ENCODE results near the gene LIMK2.
"Not testable (repeated sequence)": the region's sequence is repeated elsewhere in the genome, so short reads cannot be mapped to it uniquely, and the experiment has no call there.

The LIMK2 gene

DNA sequence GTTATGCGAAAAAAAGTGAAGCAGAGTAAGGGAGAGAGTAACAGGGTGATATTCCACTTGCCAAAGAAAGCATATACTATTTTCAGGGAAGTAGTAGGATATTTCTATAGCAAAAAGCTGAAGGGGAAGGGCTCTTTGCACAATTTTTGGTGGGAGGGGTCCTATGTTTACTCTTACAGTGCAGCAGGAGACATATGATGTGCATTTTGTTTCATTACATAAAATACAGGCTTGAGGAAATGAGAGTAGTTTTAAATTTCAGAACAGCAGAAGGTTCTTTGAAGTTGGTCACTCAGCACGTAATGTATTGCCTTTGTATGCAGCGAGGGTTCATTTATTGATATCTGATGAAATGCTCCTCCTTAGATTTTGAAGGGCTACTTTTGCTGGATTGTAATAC is 83.3 kb downstream of the LIMK2 start:
- DNase-seq: no peak

DNA sequence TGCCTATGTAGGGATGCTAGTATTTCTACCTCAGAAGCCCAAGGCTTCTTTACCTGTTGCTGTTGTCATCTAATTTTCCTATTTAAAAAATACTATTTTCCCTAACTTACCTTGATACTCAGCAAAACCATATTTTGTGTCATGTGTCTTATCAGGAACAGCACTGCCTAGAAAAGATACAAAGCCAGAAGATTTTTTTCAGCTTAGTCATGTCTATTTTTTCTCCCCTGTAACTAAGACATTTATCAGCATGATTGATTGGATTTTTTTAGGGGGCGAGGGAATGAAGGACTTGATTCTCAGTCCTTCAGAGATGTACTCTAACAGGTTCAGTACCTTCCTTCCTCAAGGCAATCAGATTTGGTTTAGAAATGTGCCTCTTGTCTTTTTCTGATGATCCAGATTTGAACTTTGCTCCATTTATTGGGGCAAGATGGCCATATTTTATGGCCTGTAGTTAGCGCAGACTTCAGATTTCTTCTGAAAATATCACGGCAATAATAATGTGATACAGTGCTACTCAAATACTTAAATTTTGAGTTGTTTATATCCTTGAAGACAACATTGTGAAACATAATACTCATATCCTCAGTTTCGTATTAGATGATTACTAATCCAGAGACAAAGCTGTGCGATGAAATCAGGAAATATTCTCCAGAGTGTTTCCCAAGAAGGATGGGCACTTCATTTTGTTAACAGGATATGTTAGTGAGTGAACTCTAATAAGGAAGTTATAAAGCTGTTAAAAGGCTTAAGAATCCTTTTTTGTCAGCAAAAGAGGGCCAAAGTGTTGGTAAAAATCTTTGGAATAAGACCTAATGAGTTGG is 83.9 kb downstream of the LIMK2 start:
- DNase-seq: no peak

DNA sequence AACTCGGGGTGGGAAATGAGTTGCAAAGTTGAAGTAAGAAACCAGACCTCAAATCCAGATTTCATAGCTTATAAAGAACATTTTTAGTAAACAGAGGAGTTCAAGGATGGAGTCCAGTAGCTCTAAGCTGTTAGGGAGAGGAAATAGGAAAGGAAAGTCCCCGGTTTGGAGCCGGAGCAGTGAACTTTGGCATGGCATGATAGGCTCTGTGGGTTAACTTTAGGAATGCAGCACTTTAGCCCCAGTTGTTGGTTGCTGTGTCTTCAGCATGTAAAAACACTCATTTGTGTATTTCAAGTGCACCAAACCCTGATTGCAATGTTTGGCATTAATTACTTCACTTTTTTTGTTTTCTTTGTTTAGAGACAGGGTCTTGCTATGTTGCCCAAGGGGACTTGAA is 88.8 kb downstream of the LIMK2 start:
- DNase-seq: no peak

DNA sequence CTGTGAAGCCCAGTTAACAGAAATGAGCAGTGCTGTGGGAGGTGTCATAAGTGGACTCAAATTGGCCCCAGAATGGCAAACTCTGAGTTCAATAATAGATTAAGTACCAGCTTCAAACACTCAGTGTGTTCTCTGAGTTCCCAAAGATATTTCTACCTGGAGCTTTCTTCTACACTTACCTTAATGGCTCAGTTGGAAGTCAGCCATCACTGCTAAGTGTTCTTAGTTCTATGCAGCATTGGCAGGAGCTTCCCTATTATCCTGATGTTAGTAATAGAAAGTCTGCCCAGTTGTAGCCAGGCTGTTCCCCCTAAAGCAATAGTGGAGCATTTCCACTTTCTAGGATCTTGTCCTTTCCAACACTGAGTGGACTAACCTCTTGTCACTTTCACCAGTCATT is 89.9 kb downstream of the LIMK2 start:
- DNase-seq: peak in 1 of 3 experiments; percentile 18

DNA sequence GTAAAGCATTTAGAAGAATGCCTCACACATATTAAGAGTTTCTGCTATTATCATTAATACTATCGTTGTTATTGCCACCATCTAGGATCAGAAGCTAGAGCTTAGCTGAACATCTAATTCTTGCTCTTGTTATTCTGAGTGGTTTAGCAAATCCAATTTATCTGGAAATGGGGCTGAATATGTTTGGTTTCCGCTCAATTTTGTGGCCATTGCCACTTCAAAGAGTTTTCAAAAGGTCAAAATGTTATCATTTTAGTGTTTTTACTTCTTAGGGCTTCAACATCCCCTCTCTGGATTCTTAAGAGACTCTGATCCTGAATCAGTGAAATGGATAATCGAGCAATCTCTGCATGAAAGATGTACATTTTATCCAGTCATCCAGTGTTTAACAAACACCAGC is 90.4 kb downstream of the LIMK2 start:
- DNase-seq: no peak

DNA sequence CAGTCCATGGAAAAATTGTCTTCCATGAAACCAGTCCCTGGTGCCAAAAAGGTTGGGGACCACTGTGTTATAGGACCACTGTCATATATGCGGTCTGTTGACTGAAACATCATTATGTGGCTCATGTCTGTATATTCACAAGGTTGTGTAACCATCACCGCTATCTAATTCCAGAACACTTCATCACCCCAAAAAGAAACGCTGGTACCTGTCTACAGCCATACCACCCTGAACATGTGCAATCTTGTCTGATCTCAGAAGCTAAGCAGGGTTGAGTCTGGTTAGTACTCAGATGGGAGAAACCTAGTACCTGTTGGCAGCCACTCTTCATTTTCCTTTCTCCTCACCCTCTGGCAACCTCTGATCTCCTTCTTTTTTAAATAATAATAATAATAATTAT is 93.1 kb downstream of the LIMK2 start:
- DNase-seq: no peak

DNA sequence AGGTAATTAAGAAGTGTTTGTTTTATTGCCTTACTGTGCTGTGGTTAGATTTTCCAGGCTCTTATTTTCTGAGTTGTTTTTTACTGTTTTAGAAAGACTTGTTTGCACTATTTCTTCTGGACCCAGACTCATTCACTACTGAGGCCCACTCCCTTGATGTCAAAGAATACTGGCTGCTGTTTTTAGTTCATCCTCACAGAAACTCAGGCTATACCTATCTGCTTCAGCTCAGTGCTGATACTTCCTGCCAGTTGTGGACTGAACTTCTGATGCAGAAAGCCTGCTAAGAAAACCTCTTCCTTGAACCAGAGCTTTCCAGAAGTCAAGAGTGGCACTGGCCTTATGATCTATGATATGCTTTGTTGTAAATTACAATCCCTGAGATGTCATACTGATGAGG is 96.1 kb downstream of the LIMK2 start:
- no peak for DNase-seq

DNA sequence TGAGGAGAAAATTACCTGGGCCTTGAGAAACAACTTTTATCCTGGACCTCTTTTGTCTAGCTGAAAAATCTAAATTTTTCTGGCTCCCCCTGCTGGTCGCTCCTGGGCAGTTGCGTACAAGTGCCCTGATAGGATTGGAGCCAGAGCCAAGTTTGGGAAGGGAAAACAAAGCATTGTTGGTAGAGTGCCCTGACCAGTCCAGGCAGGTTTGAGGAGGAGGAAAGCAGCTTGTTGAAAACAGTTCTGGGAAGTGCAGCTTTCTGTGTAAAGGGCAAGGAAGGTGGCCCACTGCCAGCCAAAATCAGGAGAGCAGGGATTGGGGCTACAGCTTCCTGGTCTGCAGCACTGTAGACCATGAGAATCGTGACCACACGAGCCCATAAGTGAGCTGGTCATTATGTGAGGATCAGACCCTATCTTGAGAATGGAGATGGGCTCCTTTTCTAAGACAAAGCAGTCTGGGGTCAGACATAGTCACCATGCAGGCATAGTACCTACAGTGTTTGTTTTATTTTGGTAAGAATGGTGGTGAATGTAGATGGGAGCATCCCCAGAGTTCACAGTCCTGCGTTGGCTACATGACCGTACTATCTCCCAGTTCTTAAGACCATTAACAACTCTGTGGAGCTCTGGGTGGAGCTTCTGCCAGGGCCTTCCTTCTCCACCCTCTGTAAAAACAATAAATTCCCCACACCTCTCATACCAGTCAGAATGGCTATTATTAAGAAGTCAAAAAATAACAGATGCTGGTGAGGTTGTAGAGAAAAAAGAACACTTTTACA is 101.5 kb downstream of the LIMK2 start:
- DNase-seq: peak; percentile 28 to 61 (median 42)

DNA sequence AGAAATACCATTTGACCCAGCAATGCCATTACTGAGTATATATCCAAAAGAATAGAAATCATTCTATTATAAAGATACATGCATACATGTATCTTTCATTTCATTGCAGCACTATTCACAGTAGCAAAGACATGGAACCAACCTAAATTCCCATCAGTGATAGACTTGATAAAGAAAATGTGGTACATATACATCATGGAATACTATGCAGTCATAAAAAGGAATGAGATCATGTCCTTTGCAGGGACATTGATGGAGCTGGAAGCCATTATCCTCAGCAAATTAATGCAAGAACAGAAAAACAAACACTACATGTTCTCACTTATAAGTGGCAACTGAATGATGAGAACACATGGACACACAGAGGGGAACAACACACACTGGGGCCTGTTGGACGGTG is 102.1 kb downstream of the LIMK2 start:
- DNase-seq: not testable (repeated sequence)

DNA sequence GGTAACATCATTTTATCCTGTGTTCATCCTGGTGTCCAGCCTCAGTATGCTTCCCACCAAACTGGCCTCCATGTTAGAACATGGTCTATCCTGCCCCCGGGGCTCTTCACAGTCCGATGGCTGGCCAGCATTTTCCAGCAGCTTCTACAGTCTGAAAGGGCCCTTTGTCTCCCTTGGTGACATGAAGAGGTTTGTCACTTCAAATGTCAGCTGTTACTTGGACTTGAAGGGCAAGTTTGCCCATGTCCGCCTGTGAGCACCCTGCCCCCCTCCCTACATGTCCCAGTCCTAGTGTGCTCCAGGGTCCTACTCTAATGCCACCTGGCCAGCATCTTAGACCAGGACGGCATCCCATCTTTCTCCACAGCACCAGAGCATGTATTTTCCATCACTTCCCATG is 109.3 kb downstream of the LIMK2 start:
- no peak for DNase-seq

DNA sequence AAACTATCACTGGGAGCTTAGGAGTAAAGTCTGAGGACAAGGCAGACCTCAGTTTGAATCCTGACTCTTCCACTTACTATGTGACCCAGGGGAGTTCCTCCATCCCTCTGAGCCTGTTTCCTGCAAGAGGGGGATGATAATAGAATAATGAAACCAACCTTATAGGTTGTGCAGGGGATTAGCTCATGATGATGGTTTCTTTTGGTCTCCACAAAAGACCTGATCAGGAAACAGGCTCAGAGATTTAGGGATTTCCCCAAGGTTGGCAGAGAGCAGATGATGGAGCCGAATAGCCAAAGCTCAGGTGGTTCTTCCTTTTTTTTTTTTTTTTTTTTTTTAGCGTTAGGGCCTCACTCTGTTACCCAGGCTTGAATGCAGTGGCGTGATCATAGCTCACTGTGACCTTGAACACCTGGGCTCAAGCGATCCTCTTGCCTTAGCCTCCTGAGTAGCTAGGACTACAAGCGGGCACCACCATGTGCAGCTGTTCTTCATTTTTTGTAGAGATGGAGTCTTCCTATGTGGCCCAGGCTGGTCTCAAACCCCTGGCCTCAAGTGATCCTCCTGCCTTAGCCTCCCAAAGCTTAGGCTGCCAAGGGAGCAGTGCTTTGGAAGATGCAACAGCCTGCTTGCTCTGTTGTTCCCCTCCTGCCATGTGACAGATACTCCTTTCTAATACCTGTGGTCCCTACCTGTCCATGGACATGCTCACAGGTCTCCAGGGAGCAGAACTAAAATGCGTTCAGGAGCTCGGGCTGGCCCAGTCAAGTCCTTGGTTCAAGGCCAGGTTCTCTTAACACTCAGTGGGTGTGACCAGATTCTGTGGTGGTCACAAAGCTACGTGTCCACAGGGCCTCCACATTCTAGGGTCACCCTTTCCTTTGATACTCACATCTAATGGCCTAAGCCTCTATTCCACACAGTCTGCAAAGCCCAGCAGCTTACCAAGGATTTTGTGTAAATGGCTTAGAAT is 111.8 kb downstream of the LIMK2 start:
- no peak for DNase-seq

DNA sequence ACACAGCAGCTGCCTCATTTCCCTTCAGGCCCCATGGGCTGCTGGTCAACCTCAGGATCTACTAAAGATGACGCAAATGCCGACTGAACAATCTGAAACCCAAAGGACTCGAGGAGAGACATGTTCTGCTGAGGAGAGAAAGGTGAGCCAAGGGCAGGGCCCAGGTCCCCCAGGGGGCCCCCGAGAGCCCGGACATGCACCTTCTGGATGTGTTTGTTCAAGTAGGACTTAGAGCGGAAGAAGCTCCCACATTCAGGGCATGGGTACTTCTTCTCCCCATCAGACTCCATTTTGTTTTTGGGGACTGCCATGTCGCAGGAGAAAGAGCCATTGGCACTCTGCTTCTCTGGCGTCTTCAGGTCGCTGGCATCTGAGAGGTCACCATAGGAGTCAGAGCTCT is 114.8 kb downstream of the LIMK2 start:
- no peak for DNase-seq

DNA sequence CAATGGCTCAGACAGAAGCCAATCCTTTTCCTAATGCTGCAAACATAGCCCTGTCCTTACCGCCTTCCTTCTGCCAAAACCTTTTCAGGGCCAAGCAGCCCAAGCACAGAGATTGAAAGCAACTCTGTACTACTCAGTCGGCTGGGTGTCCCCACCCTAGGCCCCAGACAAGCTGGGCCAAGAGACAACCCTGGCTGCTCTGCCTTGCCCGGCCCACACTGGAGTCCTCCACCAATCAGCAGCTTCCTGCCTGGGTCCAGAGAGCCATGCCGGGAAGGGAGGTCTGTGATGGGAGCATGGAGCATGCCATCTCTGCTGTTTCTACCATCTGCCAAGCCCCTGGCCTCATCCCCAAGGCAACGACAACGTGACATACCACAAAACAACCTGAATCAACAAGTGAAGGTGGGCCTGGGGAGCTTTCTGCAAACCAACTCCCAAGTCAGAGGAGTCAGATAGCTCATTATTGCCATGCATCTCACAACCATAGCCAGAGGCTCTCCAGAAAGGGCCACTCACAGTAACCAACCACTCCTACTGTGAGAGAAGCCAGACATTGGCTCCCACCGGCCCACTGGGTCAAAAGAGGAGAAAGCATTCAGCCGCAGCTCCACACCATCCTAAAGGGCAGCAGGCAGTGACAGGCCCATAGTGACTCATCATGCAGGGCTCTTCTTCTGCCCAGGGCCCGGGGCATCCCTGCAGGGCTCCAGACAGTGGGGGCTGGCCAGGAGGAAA is 115.9 kb downstream of the LIMK2 start:
- DNase-seq: no peak

DNA sequence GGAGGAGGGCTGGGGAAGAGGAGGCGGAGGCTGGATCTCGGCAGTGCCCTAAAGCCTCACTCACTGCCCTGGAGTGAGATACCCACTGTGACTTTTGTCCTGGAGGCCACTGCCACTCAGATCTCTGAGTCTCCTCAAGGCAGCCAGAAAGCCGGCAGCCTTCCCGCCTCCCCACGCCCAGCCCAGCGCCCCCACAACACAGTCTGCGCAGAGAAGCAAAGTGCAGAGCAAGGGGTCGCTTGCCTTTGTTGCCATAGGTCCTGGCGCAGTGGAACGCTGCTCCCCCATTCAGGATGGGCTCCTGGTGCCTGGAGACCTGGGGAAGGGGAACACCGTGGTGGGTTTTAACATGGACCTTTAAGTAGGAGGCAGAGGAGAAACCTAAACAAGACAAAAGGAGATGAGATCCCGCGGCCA is 116.5 kb downstream of the LIMK2 start:
- DNase-seq: no peak

DNA sequence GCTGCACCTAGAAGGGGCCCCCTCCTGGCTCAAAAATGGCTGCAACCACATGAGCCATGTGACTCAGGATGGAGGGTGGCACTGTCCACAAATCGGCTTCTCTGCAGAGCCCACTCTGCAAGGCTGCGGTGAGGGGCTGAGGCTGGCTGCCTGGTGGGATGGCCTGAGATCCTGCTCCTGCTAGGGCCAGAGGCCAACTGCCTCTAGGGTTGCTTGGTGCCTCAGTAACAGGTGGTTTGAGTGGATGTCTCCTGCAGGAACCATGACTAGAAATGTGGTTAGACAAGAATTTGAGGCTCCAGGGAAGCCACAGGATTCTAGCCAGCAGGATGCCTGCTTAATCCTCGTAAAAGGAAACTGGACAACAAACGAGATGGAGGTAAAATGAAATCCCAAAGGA is 116.9 kb downstream of the LIMK2 start:
- no peak for DNase-seq

Measured in NCI-H1417 (cell line).